Islet of Langerhans (tissue), 1 donor: ENCODE measurements around the gene ATP6V1C2.

Experiments used
- FAIRE-seq: peaks from one replicate; lab custom pipeline; 2011; peaks lifted over from hg19 to GRCh38; lab: Jason Lieb, UNC

ATP6V1C2 gene, protein sequence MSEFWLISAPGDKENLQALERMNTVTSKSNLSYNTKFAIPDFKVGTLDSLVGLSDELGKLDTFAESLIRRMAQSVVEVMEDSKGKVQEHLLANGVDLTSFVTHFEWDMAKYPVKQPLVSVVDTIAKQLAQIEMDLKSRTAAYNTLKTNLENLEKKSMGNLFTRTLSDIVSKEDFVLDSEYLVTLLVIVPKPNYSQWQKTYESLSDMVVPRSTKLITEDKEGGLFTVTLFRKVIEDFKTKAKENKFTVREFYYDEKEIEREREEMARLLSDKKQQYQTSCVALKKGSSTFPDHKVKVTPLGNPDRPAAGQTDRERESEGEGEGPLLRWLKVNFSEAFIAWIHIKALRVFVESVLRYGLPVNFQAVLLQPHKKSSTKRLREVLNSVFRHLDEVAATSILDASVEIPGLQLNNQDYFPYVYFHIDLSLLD

DNA sequence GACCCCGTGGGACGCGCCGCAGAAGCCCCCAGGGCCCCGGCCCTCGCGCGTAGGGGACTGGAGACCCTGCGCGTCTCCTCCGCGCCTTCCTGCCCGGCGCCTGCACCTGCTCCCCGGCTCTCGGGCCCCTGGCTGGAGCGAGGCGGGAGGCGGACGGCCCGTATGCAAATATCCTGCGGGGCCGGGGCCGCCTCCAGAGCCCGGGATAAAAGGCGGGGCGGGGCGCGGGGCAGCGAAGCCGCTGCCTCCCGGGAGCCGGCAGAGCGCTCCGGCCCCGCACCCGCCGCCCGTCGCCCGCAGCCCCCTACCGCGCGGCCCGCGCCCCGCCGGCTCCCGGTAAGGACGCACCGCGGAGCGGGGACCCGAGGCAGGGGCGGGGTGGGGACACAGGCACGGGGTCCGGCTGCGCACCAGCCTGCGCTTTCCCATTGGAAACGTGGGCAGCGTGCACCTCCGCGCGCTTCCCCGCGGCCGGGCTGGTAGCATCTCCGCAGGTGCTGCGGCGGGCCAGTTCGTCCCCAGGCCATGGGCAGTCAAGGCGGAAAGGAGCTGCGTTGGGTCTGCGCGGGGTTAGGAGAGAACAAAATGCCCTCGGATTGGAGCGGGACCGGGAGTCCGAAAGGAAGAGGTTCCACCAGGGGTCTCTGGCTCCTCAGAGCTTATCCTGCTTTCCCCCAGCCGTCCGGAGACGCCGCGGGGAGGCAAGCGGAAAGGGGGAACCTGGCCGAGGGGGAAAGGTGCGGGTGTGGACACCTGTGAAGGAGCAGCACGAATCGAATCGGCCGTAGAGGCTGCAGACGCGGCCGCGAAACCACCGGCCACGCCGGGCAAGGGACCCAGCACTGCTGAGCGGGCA is at the start of gene ATP6V1C2:
ATP6V1C2 (plus strand) TSS at position 235 of the 856 bp plus-strand sequence. CDS start 1,220 bp downstream, outside the sequence.
- no peak for FAIRE-seq

DNA sequence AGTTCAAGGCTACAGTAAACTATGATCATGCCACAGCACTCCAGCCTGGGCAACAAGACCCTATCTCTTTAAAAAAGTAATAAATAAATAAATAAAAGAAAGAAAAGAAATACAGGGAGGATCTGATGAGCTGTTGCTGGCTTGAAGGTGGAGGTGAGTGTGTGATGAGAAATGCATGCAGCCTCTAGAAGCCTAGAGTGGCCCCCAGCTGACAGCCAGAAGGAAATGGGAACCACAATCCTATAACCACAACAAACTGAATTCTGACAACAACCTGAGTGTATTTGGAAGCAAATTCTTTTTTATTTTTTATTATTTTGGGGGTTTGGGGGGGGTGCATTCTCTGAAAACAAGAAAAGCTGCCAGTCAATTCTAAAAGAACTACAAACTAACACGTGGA is 46.3 kb upstream of the ATP6V1C2 start:
- FAIRE-seq, result no peak

GRCh38 chr2:10678225-10678624 is 43.2 kb upstream of the ATP6V1C2 start:
- FAIRE-seq, result no peak

DNA sequence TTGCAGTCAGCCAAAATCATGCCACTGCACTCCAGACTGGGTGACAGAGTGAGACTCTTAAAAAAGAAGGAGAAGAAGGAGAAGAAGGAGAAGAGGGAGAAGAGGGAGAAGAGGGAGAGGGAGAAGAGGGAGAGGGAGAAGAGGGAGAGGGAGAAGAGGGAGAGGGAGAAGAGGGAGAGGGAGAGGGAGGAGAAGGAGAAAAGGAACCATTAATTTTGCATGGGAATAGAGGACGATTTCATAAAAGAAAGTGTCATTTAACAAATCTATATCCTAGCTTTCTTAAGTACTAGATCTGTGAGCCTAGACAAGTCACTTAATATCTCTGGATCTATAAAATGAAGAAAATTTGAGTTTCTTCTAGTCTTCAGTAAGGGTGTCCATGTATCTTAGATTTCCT is 41.2 kb upstream of the ATP6V1C2 start:
- FAIRE-seq, result no peak

DNA sequence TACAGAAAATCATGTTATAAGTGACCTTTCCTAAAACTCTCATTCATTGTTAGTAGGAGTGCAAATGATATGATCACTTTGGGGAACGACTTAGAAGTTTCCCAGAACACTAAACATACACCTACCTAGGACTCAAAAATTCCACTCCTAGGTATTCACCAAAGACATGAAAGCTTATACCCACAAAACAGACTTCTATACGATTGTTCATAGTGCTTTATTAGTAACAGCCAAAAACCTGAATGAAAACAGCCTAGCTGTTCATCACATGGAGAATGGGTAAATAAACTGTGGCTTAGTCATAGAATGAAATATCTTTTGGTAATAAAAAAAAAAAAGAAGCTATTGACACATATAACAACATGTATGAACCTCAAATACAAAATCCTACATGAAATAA is 40.5 kb upstream of the ATP6V1C2 start:
- FAIRE-seq, result no peak

DNA sequence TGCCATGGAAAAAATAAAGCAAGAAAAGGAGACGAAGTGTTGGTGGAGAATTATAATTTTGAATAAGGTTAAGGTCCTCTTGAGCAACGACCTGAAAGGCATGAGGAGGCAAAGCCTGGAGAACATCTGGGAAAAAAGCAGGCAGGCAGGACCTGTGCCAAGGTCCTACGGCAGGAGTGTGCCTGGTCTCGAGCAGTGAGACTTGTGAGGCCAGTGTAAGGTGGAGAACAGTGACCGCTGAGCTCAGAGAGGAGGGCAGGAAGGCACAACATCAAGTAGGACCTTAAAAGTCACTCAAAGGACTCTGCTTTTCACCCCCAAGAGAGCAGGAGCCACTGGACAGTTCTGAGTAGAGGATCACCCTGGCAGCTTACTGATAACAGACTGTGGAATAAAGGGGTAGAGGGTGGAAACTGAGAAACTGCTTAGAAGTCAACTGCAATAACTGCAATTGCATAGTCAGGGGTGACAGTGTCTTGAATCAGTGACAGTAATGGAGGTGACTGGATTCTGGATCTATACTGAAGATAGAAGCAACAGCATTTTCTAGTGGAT is 35.2 kb upstream of the ATP6V1C2 start:
- no peak for FAIRE-seq

DNA sequence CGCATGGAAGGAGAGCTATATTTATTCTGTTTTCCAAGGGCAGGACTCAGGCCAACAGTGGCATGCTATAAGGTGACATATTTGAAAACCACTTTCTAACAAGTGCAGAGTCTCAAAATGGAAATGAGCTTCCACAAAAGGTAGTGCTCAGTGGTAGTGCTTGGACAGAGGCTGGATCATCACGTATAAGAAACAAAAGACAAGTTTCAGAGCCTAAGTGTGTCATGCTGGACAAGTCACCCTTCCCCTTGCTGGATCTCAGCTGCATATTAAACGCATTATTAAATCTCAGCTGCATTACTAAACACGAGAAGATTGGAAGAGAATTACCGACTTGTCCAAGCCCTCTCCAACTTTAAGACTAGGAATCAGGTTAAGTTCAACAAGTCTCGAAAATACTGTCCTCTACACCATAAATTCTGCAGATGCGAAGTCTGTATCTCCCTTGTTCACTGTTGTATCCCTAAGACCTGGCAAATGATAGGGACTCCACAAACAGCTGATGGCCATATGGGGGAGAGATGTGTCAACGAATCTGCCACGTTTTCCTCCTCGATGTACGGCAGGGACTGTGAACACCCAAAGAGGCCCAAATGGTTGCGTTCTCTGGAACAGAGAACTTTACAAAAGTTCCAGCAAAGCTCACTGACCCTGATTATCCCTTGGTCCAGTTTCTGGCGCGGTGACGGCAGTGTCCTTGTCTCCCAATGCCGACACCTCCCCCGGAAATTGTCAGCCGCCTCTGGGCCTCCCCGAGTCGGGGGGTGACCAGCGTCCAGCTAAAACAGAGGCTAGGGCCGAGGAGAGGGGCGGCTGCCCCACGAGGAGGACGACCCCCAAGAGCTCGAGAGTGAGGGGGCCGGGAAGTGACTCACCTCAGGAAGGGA is 32.3 kb upstream of the ATP6V1C2 start:
- no peak for FAIRE-seq

DNA sequence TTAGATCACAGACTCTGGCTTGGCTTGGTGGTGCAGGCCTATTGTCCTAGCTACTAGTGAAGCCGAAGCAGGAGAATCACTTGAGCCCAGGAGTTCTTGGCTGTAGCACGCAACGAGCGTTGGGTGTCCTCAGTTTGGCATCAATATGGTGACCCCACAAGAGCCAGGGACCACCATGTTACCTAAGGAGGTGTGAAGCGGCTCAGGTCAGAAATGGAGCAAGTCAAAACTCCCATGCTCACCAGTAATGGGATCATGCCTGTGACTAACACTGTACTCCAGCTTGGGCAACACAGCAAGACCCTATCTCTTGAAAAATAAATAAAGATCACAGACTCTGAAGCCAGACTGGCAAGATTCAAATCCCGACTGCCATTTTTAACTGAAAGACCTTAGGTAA is 29.9 kb upstream of the ATP6V1C2 start:
- no peak for FAIRE-seq

GRCh38 chr2:10700078-10700803 is 21.2 kb upstream of the ATP6V1C2 start:
- no peak for FAIRE-seq

DNA sequence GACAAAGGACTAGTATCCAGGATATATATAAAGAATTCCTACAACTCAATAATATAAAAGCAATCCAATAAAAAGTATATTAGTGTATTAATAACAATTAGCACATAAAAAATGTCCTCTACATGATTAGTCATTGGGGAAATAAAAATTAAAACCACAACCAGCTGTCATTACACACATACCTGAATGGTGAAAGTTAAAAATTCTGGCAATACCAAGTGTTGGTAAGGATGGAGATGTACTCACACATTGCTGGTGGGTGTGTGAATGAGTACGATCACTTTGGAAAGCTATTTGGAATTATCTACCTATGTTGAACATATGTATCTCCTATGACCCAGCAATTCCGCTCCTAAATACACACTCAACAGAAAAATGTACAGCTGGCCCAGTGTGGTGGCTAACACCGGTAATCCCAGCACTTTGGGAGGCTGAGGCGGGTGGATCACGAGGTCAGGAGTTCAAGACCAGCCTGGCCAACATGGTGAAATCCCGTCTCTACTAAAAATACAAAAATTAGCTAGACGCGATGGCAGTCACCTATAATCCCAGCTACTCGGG is 17.3 kb upstream of the ATP6V1C2 start:
- FAIRE-seq, result no peak

GRCh38 chr2:10706033-10706432 is 15.4 kb upstream of the ATP6V1C2 start:
- no peak for FAIRE-seq

GRCh38 chr2:10707831-10708230 is 13.6 kb upstream of the ATP6V1C2 start:
- FAIRE-seq, result no peak

GRCh38 chr2:10709290-10709939 is 12.0 kb upstream of the ATP6V1C2 start:
- FAIRE-seq, result no peak

- no peak for FAIRE-seq
Observed at GRCh38 chr2:10712185-10712809, 9.1 kb upstream of the ATP6V1C2 start.

- FAIRE-seq, result no peak
Observed at GRCh38 chr2:10716581-10716980, 4.8 kb upstream of the ATP6V1C2 start.

- no peak for FAIRE-seq
Observed at GRCh38 chr2:10717628-10718027, 3.8 kb upstream of the ATP6V1C2 start.

DNA sequence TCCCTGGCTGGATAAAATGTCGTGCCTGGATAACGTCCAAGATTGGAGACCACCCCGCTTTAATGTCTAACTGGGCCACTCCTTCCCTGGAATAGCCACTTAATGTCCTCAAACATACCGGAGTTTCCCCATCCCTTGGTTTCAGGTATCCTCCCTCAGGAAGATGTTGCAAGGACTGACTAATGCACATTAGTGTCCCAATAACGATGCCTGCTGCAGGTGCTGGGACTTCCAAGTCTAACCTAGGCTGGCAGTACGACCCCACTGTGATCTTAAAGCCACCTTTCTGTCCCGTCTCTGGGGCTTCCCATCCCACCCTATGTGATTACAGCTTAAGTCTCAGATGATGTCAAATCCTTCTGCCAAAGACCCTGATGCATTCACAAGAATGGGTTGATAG is 1.1 kb upstream of the ATP6V1C2 start:
- no peak for FAIRE-seq

DNA sequence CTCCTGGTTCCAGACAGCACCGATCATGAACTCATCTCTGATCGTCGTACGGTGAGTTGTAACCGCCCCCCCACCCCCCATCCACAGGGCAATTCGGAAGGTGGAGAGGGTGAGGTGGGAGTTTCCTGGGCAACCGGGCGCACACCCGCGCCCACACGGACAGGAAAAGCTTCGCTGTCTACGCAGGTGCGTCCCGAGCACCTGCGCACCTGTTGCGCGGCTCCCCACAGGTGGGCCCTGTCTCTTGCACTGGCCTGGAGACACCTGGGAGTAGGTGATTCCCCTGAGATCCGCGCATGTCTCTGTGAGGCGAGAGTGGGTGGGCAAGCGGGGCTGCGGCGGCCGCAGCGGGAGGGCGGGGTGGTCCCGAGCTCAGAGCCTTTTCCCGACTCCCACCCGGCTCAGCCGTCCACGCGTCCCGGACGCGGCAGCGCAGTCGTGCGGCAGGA is 459 bp upstream of the ATP6V1C2 start:
- FAIRE-seq, result no peak

- FAIRE-seq, result no peak
Observed at GRCh38 chr2:10722252-10722825, 909 bp downstream of the ATP6V1C2 start.
